CD4-positive, alpha-beta T cell treated with Interleukin-15 for 1 hour (primary cell): Measurements from ENCODE around the gene PIK3C2G.

Experiments used
- DNase-seq: peaks from one replicate; pipeline ENCODE4 v3.0.0-alpha.2; 2020

Gene PIK3C2G

GRCh38 chr12:18421867-18422266 lies 160.5 kb downstream of the PIK3C2G start:
- no peak for DNase-seq

GRCh38 chr12:18422871-18423270 lies 161.6 kb downstream of the PIK3C2G start:
- no peak for DNase-seq

- DNase-seq = no peak
These were observed 163.5 kb downstream of the PIK3C2G start for GRCh38 chr12:18424857-18425256.

- no peak for DNase-seq
These were observed 166.2 kb downstream of the PIK3C2G start for GRCh38 chr12:18427520-18427919.

- no peak for DNase-seq
These were observed 167.1 kb downstream of the PIK3C2G start for GRCh38 chr12:18428416-18428815.

GRCh38 chr12:18429366-18429765 lies 168.0 kb downstream of the PIK3C2G start:
- no peak for DNase-seq

- no peak for DNase-seq
These were observed 169.2 kb downstream of the PIK3C2G start for GRCh38 chr12:18430425-18431048.

GRCh38 chr12:18431771-18432170 lies 170.5 kb downstream of the PIK3C2G start:
- no peak for DNase-seq

GRCh38 chr12:18432206-18432605 lies 170.9 kb downstream of the PIK3C2G start:
- DNase-seq = no peak

GRCh38 chr12:18436170-18436569 lies 174.9 kb downstream of the PIK3C2G start:
- DNase-seq = no peak

- DNase-seq = no peak
These were observed 178.2 kb downstream of the PIK3C2G start for GRCh38 chr12:18439541-18439940.

GRCh38 chr12:18443768-18444437 lies 182.6 kb downstream of the PIK3C2G start:
- no peak for DNase-seq

- no peak for DNase-seq
These were observed 184.8 kb downstream of the PIK3C2G start for GRCh38 chr12:18446061-18446644.

GRCh38 chr12:18454330-18454729 lies 193.0 kb downstream of the PIK3C2G start:
- no peak for DNase-seq

GRCh38 chr12:18456344-18456743 lies 195.0 kb downstream of the PIK3C2G start:
- no peak for DNase-seq

GRCh38 chr12:18457362-18457761 lies 196.0 kb downstream of the PIK3C2G start:
- no peak for DNase-seq

- no peak for DNase-seq
These were observed 200.4 kb downstream of the PIK3C2G start for GRCh38 chr12:18461758-18462157.

- no peak for DNase-seq
These were observed 201.1 kb downstream of the PIK3C2G start for GRCh38 chr12:18462442-18462841.

GRCh38 chr12:18467620-18468245 lies 206.4 kb downstream of the PIK3C2G start:
- DNase-seq = no peak

GRCh38 chr12:18468246-18469075 lies 207.1 kb downstream of the PIK3C2G start:
- DNase-seq = no peak

- no peak for DNase-seq
These were observed 208.9 kb downstream of the PIK3C2G start for GRCh38 chr12:18470251-18470650.

GRCh38 chr12:18472304-18472703 lies 211.0 kb downstream of the PIK3C2G start:
- no peak for DNase-seq

- no peak for DNase-seq
These were observed 211.5 kb downstream of the PIK3C2G start for GRCh38 chr12:18472806-18473205.
